Posterior vena cava (tissue), 2 donors: Measurements from ENCODE around the gene ZNF22. TPM values are rescaled to one million over a fixed set of nuclear protein-coding genes. Genes with fewer than 3 reads are reported as not detected.

Experiments used
- total RNA-seq, 2 donors: library from RNA; stranded (reverse); fragmentation: NEBNext Ultra II Directional; extraction: Animal tissue kit (Norgen Biotek cat#: 25700); gene quantifications; one replicate each; pipeline ENCODE4 v1.2.1, GENCODE V29; 2021
- donor health status: DM: yes; HTN: yes; CAD: no.
- donor health status: DM: yes; HTN: yes; CAD: no.

ZNF22 gene
- total RNA-seq, 2 donors from 2014 or later: 17.4 to 19.7 TPM

Other genes starting within 250 kb of the ZNF22 start
- gene TMEM72, start 89.6 kb upstream of the ZNF22 start, total RNA-seq: not detected
- gene RASSF4, start 41.1 kb upstream of the ZNF22 start, total RNA-seq: 10 to 100 TPM; 15.5 to 37.9 TPM
- 100 to 1,000 TPM in 1 of 2 donors, 10 to 100 TPM in 1; 58.8 to 105 TPM for gene DEPP1, start 22.1 kb upstream of the ZNF22 start, total RNA-seq